Amygdala (tissue), 56 donors: ENCODE data around the gene FOXI1.
A peak's percentile ranks its signal among the peaks of the same experiment; 100 is the strongest.
"Not testable (repeated sequence)": the region's sequence is repeated elsewhere in the genome, so short reads cannot be mapped to it uniquely, and the experiment has no call there.

Experiments used
- DNase-seq, 56 donors: peaks; one replicate each; lab custom pipeline; 2025; lab: John Stamatoyannopoulos, UW

The FOXI1 gene

GRCh38 chr5:170087168-170087817, 18.4 kb upstream of the FOXI1 start:
- DNase-seq: no peak

GRCh38 chr5:170092455-170093101, 13.1 kb upstream of the FOXI1 start:
- no peak for DNase-seq

DNA sequence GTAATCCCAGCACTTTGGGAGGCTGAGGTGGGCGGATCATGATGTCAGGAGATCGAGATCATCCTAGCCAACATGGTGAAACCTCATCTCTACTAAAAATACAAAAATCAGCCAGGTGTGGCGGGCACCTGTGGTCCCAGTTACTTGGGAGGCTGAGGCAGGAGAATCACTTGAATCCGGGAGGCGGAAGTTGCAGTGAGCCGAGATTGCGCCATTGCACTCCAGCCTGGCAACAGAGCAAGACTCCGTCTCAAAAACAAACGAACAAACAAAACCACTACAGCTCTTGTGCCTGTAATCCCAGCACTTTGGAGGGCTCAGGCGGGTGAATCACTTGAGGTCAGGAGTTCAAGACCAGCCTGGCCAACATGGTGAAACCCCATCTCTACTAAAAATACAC, 11.4 kb upstream of the FOXI1 start:
- not testable (repeated sequence) for DNase-seq

GRCh38 chr5:170095646-170096045, 10.1 kb upstream of the FOXI1 start:
- DNase-seq: no peak

DNA sequence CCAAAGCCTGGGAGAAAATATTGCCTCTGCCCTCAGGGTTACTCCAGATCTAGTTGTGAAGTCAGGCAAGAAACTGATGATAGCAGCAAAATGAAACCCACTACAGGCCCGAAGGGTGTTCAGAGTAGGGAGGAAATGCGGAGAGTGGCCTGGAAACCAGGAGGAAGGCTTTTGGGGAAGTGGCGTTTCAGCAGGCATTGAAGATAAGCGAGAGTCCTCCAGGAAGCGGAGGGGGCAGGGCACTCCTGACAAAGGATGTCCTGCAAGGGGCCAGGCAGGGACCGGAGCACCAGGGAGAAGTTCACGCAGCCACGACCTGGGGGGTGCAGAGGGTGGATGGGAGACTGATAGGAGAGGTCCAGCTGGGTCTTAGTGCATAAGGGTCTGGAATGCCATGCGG, 7.8 kb upstream of the FOXI1 start:
- peak in 9 of 56 donors; percentile 3 to 40 (median 5) for DNase-seq

GRCh38 chr5:170100066-170100943, 5.4 kb upstream of the FOXI1 start:
- DNase-seq: peak in 55 of 56 donors; percentile 3 to 92 (median 47)

- no peak for DNase-seq
These were observed 2.2 kb upstream of the FOXI1 start for GRCh38 chr5:170103447-170103846.

DNA sequence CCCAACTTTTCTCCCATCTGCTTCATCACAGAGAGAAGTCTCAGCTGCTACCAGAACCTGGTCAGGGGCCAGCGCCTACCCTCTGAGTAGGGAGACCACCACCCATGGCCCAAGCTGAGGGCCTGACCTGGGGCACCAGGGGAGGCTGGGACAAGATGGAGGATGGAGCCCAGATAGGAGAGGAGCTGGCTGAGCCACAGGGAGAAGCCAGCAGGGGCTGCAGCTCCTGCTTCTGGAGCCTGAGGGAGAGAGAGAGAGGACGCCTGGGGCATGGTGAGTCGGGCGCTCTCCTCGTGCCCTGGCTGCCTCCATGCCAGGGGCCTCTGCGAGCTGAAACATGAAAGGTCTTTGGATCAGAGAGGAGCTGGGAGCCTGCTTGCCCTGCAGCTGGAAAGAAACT, 1.4 kb upstream of the FOXI1 start:
- no peak for DNase-seq

DNA sequence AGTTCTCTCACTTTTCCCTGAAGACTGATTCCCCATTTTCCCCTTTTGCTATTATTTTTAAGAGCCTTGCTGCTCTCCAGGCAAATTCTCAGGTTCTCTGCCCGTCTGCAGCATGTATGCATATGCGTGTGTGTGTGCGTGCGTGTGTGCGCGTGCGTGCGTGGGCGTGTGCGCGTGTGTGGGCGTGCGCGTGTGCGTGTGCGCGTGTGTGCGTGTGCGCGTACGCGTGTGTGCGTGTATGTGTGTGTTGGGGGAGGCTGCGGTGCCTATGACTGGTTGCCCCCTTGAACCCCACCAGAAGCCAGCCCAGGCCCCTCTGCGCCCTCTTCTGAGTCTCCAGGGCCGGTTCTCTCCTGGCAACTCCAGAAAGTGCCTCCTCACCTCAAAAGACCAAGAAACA, 987 bp upstream of the FOXI1 start:
- DNase-seq: no peak

DNA sequence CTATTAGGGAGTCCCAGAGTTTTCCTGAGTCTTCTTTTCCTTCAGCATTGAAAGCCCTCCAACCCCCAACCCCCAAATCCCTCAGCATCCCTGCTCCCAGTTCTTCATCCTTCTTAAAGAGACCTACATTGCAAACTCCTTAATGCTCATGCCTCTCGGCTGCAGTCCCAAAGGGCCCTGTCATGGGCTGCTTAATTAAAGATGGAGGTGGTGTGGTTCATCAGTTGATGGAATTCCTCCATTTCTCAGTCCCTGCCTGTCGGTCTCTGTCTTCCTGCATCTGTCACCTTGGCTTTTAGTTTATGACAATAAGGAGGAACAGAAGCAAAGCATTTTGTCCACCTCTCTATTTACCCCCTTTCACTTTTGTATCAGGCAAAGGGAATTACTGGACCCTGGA, 2.0 kb downstream of the FOXI1 start:
- no peak for DNase-seq

GRCh38 chr5:170108266-170108785, 2.6 kb downstream of the FOXI1 start:
- no peak for DNase-seq

DNA sequence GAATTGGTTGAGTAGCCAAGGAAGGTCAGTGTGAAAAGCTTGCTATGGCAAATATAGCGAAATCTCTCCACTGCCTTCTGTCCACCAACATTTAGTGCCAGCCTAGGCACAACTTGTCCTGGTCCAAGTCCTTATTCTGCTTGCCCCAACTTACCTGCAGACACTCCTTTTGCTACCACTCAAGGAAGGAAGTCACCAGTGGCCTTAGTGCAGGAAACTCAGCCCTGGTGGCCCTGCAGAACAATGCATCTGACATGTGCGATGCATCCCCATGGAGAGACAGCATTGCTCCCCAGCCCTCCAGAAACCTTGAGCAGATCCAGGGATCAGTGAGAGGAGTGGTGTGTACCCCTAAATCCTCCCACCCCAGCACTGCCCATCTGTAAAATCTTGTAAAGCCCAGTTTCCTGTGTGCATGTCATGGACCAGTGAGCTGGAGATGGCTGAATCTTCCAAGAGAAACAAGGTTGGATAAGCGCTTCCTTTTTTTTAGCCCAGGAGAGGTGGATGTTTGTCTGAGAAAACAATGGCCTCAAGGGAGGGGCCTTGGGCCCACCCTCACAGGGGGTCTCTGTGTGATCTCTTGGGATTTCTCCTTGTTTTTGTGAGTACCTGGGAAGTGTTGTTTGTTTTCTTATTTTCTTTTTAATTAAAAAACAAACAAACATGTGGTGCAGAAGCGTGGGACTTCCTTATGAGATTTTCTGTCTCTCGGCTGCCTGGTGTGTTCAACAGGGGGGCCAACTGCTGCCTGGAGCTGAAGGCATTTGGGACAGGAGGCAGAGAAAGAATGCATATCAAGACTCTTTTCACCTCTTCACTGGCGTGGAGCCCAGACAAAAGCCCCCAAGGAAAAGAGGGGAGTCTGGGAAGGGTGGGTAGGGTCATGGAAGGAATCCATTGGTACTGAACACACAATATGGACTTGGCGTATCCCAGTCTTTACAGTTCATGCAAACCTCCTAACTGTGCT, 3.6 kb downstream of the FOXI1 start:
- no peak for DNase-seq

DNA sequence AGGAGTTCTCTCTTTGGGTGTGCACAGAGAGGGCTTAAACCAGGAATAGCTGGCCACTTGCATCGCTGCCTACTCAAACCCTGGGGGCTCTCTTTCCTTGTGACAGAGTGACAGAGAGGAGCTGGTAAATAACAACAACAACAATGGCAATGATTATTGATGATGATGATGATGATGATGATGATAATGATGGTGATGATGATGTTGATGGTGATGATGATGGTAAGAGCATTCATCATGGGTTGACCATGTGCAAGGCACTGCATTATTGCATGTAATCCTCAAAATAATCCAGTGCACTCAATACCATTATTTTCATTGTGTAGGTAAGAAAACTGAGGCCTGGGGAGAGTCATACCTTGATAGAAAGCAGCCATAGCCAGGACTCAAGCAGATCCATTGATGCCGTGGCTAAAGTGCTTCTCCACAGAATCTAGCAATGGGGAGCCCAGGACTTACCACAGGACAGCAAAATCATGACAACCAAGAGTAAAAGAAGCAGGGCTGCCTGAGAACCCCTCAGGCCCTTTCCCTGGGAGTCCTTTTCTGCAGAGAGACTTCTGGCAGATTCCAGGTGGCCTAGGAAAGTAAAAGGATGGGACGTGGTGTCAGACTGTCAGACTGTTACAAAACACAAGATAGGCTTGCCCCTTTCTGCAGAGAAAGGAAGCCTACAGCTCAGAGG, 4.8 kb downstream of the FOXI1 start:
- no peak for DNase-seq

GRCh38 chr5:170111088-170111785, 5.5 kb downstream of the FOXI1 start:
- DNase-seq: no peak

DNA sequence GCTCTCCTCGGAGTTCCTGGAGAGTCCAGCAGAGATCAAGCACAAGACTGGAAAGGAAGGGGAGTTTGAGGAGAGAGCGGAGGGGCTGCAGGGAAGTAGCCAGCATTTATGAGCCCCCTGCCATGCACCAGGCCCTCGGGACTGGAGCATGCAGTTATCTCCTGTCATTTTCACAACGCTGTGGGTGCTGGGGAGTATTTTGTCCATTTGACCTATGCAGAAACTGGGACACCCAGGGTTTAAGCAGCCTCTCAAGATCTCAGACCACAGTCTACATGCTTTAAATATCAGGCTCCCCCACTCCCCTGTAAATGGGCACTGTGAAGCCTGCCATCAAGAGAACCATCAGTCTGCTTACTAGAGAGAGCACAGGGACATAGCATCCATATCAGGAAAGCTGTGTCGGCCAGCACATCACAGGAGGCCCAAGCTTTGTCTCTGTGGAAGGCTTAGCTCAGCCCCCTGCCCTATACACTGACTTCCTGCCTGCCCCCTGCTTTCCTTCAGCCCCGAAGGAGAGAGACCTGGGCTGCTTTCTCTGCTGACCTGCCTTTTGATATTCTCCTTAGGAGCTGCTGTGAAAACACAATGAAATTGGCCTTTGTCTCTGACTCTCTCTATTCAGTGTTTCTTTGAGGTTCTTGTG, 7.3 kb downstream of the FOXI1 start:
- no peak for DNase-seq

DNA sequence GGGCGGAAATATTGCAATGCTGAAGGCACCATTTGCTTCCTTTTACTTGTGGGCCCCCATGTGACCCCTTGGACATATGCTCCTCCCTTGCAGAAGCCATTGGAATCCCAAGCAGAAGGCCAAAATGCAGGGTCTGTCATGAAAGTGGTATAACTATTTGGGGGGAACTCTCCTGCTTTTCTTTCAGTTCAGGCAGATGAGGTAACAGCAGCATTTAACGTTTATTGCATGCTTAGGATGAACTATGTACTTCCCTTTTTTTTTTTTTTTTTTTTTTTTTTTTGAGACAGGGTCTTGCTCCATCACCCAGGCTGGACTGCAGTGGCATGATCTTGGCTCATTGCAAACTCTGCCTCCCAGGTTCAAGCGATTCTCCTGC, 7.8 kb downstream of the FOXI1 start:
- no peak for DNase-seq

DNA sequence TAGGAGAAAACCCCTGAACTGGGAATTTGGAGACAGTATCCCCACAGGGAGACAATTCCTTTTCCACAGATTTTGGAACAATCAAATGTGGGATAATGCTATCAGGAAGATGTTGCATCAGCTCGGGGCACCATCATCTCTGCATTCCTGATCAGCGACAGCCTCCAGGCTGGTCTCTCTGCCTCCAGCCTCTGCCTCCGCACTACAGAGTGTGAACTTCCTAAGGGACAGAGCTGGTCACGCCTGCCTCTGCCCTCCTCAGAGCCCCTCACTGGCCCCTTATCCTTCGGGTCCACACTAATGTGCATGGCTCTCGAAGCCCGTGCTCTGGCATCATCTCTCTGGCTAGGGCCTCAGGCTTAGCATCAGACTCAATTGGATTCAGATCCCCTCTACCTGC, 8.6 kb downstream of the FOXI1 start:
- DNase-seq: no peak

DNA sequence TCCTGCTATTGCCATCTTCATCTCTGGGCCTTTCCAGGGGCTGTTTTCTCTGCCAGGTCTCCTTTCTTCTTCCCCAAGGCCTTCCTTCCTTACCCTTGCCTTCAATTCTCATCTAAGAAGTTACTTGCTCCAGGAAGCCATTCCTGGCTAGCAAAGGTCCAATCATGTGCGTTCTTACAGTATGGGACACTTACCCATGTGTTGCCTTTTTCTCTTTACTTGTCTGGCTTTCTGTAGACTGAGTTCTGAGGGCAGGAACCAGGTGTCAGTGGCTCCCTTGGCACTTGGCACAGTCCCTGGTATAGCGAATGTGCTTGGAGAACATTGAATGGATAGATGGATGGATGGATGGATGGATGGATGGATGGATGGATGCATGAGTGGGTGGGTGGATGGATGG, 10.2 kb downstream of the FOXI1 start:
- DNase-seq: no peak
